Inflammatory macrophage treated with lipopolysaccharide for 1 hour (primary cell): ENCODE data around the gene ALG14.
A peak's percentile ranks its signal among the peaks of the same experiment; 100 is the strongest.
"Not testable (repeated sequence)": the region's sequence is repeated elsewhere in the genome, so short reads cannot be mapped to it uniquely, and the experiment has no call there.

Source experiments
- DNase-seq, 2 donors: peaks; one replicate each; pipeline ENCODE4 v3.0.0-alpha.2; 2020 to 2022

Gene ALG14

GRCh38 chr1:95041491-95042165 lies 31.1 kb downstream of the ALG14 start:
- peak in 1 of 2 donors; percentile 5 for DNase-seq

- DNase-seq = no peak
These were observed 32.7 kb downstream of the ALG14 start for GRCh38 chr1:95040032-95040525.

GRCh38 chr1:95039360-95040031 lies 33.3 kb downstream of the ALG14 start:
- DNase-seq = no peak

GRCh38 chr1:95035536-95035935 lies 37.2 kb downstream of the ALG14 start:
- peak in 1 of 2 donors; percentile 22 for DNase-seq

GRCh38 chr1:95034506-95034905 lies 38.2 kb downstream of the ALG14 start:
- DNase-seq = no peak

GRCh38 chr1:95033843-95034242 lies 38.9 kb downstream of the ALG14 start:
- no peak for DNase-seq

GRCh38 chr1:95029532-95029931 lies 43.2 kb downstream of the ALG14 start:
- DNase-seq = no peak

- no peak for DNase-seq
These were observed 43.8 kb downstream of the ALG14 start for GRCh38 chr1:95028954-95029353.

- no peak for DNase-seq
These were observed 45.7 kb downstream of the ALG14 start for GRCh38 chr1:95027046-95027445.

GRCh38 chr1:95023399-95024043 lies 49.2 kb downstream of the ALG14 start:
- DNase-seq = no peak

GRCh38 chr1:95022644-95022926 lies 50.2 kb downstream of the ALG14 start:
- DNase-seq = no peak

- no peak for DNase-seq
These were observed 50.7 kb downstream of the ALG14 start for GRCh38 chr1:95021805-95022643.

- DNase-seq = no peak
These were observed 51.6 kb downstream of the ALG14 start for GRCh38 chr1:95021119-95021518.

GRCh38 chr1:95019466-95019865 lies 53.3 kb downstream of the ALG14 start:
- DNase-seq = not testable (repeated sequence)

- DNase-seq = no peak
These were observed 54.0 kb downstream of the ALG14 start for GRCh38 chr1:95018602-95019369.

- no peak for DNase-seq
These were observed 55.0 kb downstream of the ALG14 start for GRCh38 chr1:95017775-95018174.

GRCh38 chr1:95015076-95015475 lies 57.7 kb downstream of the ALG14 start:
- no peak for DNase-seq

GRCh38 chr1:95013950-95014574 lies 58.7 kb downstream of the ALG14 start:
- DNase-seq = peak in 1 of 2 donors; percentile 40

GRCh38 chr1:95012389-95012788 lies 60.4 kb downstream of the ALG14 start:
- DNase-seq = no peak

GRCh38 chr1:95010158-95010557 lies 62.6 kb downstream of the ALG14 start:
- no peak for DNase-seq

GRCh38 chr1:95007687-95008086 lies 65.1 kb downstream of the ALG14 start:
- DNase-seq = no peak

- DNase-seq = no peak
These were observed 66.1 kb downstream of the ALG14 start for GRCh38 chr1:95006681-95007080.
